GM18858 (cell line): ENCODE measurements around the gene POTEB.
"Not testable (repeated sequence)": the region's sequence is repeated elsewhere in the genome, so short reads cannot be mapped to it uniquely, and the experiment has no call there.

Experiments
- ATAC-seq: cut with Tn5 transposase; IDR thresholded peaks from one replicate; pipeline ENCODE4 v1.9.1; 2021; ENCODE audit not compliant: unreplicated experiment

Gene POTEB

DNA sequence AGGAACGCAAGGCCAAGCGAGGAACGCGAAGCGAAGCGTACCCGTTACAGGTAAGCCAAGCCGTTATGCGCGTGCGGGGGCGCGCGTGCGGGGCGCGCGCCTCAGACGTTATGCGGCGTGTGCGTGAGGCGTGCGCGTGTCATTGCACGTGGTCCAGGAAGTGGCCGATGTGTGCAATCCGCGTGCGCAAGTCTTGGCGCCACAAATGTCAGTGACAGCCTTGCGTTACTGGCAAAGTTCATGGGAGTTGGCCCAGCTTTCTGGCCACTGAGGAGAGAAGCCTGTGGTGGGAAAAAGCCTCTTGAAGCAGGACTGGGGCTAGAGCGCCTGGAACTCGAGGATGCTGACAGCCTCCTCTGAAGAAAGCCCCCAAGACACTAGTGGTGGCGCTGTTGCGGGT is at the start of gene POTEB:
POTEB (minus strand) TSS at position 101 of the 400 bp plus-strand sequence. CDS start 489 bp downstream, outside the sequence.
- not testable (repeated sequence) for ATAC-seq

GRCh38 chr15:21890955-21891354 is 13.4 kb upstream of the POTEB start:
- ATAC-seq = not testable (repeated sequence)

GRCh38 chr15:21889542-21889941 is 12.0 kb upstream of the POTEB start:
- ATAC-seq = not testable (repeated sequence)

- ATAC-seq = not testable (repeated sequence)
Observed at GRCh38 chr15:21838831-21839230, 38.7 kb downstream of the POTEB start.
